ENCODE measurements around the gene SCAF1. TPM values are rescaled to one million over a fixed set of nuclear protein-coding genes. Genes with fewer than 3 reads are reported as not detected.
A peak's percentile ranks its signal among the peaks of the same experiment; 100 is the strongest.

SCAF1 gene
- total and polyA plus RNA-seq, 2 of the 13 experiments (the other 11 are each of a cell fraction or from before 2014, with no cell fraction given): 3.3 to 6.1 TPM

GRCh38 chr19:49602806-49603205, 39.2 kb upstream of the SCAF1 start:
- ATAC-seq: no peak
- BruUV-seq (replicated peaks): no TSS peak
- in situ Hi-C loops (cut with HindIII; ENCODE audit: extremely low pct_ligation_motif_present, low pct_unique_long_range_greater_than_20kb) (no loop called here), intact Hi-C loops (cut with micrococcal nuclease; ENCODE audit: unreplicated experiment) (no loop called here)
- Histone ChIP-seq H3K4me2 (ENCODE audit: low read depth, low read length) (no peak overlapping the region), H3K4me1 (ENCODE audit: insufficient read depth, low read length) (0 out of 2 replicates have a peak, but pooled peaks cover 4% of the 10 kb centered on the region), H3K9me3 (ENCODE audit: low read length) (no peaks in the 10 kb centered on the region), H4K20me1 (ENCODE audit: insufficient read depth, low read length) (no peaks in the 10 kb centered on the region), H3K27me3 (ENCODE audit: control insufficient read depth in 1 of 2, insufficient read depth in 2 of 2, low read length in 2 of 2) (no peaks in the 10 kb centered on the region), H3K36me3 (replicated peaks in 1 of 2; ENCODE audit: control insufficient read depth in 1 of 2, insufficient read depth in 2 of 2, low read length in 2 of 2) (peaks cover 11 to 58% of the 10 kb centered on the region in 2 experiments; a peak in 4 of 5 replicates), H3K4me3 (replicated peaks in 1 of 3; ENCODE audit: insufficient read depth in 1 of 3, low read depth in 2 of 3, low read length in 3 of 3) (no peak overlapping the region), H2AFZ (ENCODE audit: low read length) (no peak overlapping the region), H3K79me2 (ENCODE audit: insufficient read depth, low read length) (peaks cover 2% of the 10 kb centered on the region), H3K27ac (ENCODE audit: extremely low read length, insufficient read depth, low read length) (no peak overlapping the region), H3K9ac (ENCODE audit: insufficient read depth, low read depth, low read length) (no peak overlapping the region)
- WGBS (ENCODE audit: low lambda C conversion rate): 94% methylated on average over 2 of the region's 2 CpGs
- ChIA-PET CTCF (ENCODE audit: low intra/inter-chr PET ratio, low total read pairs) (no interaction called here), POLR2A (no interaction called here)
- no peak for FAIRE-seq
- DNase-seq (ENCODE audit: low spot score): no peak
- TF ChIP-seq ZBTB40 (IDR thresholded peaks at IDR 0.05): peak; percentile 51
- TF ChIP-seq ZBTB40 (CRISPR knock-in tag; IDR thresholded peaks at IDR 0.05): peak; percentile 97
- no peak for TF ChIP-seq ZNF629 (CRISPR knock-in tag; conservative IDR thresholded peaks at IDR 0.05)

Data from HepG2 (cell line).